NOMO-1 (cell line): ENCODE data around the gene NMBR.
"Not testable (repeated sequence)": the region's sequence is repeated elsewhere in the genome, so short reads cannot be mapped to it uniquely, and the experiment has no call there.

ENCODE experiments used
- DNase-seq, 2 experiments: peaks; one replicate each; lab custom pipeline; 2025; ENCODE audit not compliant: unreplicated experiment in 2 of 2; lab: John Stamatoyannopoulos, UW

Gene NMBR

GRCh38 chr6:142071981-142072380 lies 74.9 kb downstream of the NMBR start:
- no peak for DNase-seq

GRCh38 chr6:142068416-142068815 lies 78.5 kb downstream of the NMBR start:
- no peak for DNase-seq

- DNase-seq, result not testable (repeated sequence)
Observed at GRCh38 chr6:142062861-142063260, 84.1 kb downstream of the NMBR start.

- no peak for DNase-seq
Observed at GRCh38 chr6:142058551-142059290, 88.2 kb downstream of the NMBR start.

GRCh38 chr6:142055219-142055618 lies 91.7 kb downstream of the NMBR start:
- DNase-seq, result no peak

- no peak for DNase-seq
Observed at GRCh38 chr6:142051404-142051803, 95.5 kb downstream of the NMBR start.

- DNase-seq, result no peak
Observed at GRCh38 chr6:142048593-142048980, 98.3 kb downstream of the NMBR start.

- no peak for DNase-seq
Observed at GRCh38 chr6:142047934-142048592, 98.9 kb downstream of the NMBR start.

GRCh38 chr6:142045380-142046278 lies 101.3 kb downstream of the NMBR start:
- DNase-seq, result no peak

GRCh38 chr6:142035890-142036289 lies 111.0 kb downstream of the NMBR start:
- DNase-seq, result no peak

- DNase-seq, result no peak
Observed at GRCh38 chr6:142031035-142031434, 115.9 kb downstream of the NMBR start.

- no peak for DNase-seq
Observed at GRCh38 chr6:142030115-142030619, 116.8 kb downstream of the NMBR start.

GRCh38 chr6:142028527-142028926 lies 118.4 kb downstream of the NMBR start:
- no peak for DNase-seq

- DNase-seq, result not testable (repeated sequence)
Observed at GRCh38 chr6:142027804-142028203, 119.1 kb downstream of the NMBR start.

- no peak for DNase-seq
Observed at GRCh38 chr6:142027074-142027473, 119.8 kb downstream of the NMBR start.

- no peak for DNase-seq
Observed at GRCh38 chr6:142026471-142026870, 120.5 kb downstream of the NMBR start.
